H7 (cell line): ENCODE measurements around the gene AWAT2. TPM values are rescaled to one million over a fixed set of nuclear protein-coding genes. Genes with fewer than 3 reads are reported as not detected.

Source experiments
- DNase-seq: peaks from one replicate; pipeline ENCODE4 v3.0.0; 2012
- H3K27me3 ChIP-seq: 2 replicates; pipeline ENCODE4 v1.6.0; 2011; ENCODE audit warnings: mild to moderate bottlenecking, low read length; ENCODE audit not compliant: control insufficient read depth, insufficient read depth
- H3K36me3 ChIP-seq: replicated peaks from 2 replicates; pipeline ENCODE4 v1.5.1; 2011; ENCODE audit warnings: low read length; ENCODE audit not compliant: control insufficient read depth, insufficient read depth
- H3K4me3 ChIP-seq: 2 replicates; pipeline ENCODE4 v1.5.1; 2011; ENCODE audit warnings: low read depth, mild to moderate bottlenecking, control low read depth, low read length, moderate library complexity; ENCODE audit not compliant: insufficient read depth
- total RNA-seq: library from RNA; depleted of rRNA; stranded (reverse); fragments of >200 nt; shearing (Covaris generic); gene quantifications from 2 replicates; pipeline ENCODE4 v1.2.3, GENCODE V29; 2014; rRNA removed

Gene AWAT2
- total RNA-seq, 1 experiment from 2014 or later: not detected

GRCh38 chrX:69995362-69996112, 54.2 kb downstream of the AWAT2 start:
- Histone ChIP-seq H3K27me3 (no peaks in the 10 kb centered on the region), H3K4me3 (no peak overlapping the region), H3K36me3 (no peaks in the 10 kb centered on the region)
- no peak for DNase-seq

GRCh38 chrX:69993494-69993893, 56.2 kb downstream of the AWAT2 start:
- H3K27me3 ChIP-seq: no peaks in the 10 kb centered on the region
- H3K36me3 ChIP-seq: no peaks in the 10 kb centered on the region
- DNase-seq: no peak
- no peak overlapping the region for H3K4me3 ChIP-seq

GRCh38 chrX:69991685-69992084, 58.1 kb downstream of the AWAT2 start:
- no peak overlapping the region for H3K4me3 ChIP-seq
- H3K27me3 ChIP-seq: no peaks in the 10 kb centered on the region
- no peaks in the 10 kb centered on the region for H3K36me3 ChIP-seq
- DNase-seq: peak; percentile 9

Other genes starting within 250 kb of the AWAT2 start
- gene OTUD6A, start 12.5 kb upstream of the AWAT2 start, total RNA-seq: not detected in 2 replicates
- 47.5 and 57.2 TPM in 2 replicates for gene IGBP1, start 83.5 kb upstream of the AWAT2 start, total RNA-seq
- gene DGAT2L6, start 127.5 kb upstream of the AWAT2 start, total RNA-seq: 0.07 TPM in 1 of 2 replicates, not detected in the other
- gene AWAT1, start 184.7 kb upstream of the AWAT2 start, total RNA-seq: not detected in 2 replicates
- not detected in 2 replicates for gene P2RY4, start 210.3 kb upstream of the AWAT2 start, total RNA-seq
- gene ARR3, start 218.4 kb upstream of the AWAT2 start, total RNA-seq: not detected in 2 replicates
- gene RAB41, start 232.2 kb upstream of the AWAT2 start, total RNA-seq: not detected in 2 replicates
- 35.0 and 37.5 TPM in 2 replicates for gene PDZD11, start 240.0 kb upstream of the AWAT2 start, total RNA-seq
- 25.7 and 36.0 TPM in 2 replicates for gene KIF4A, start 240.2 kb upstream of the AWAT2 start, total RNA-seq